DMS 273 (cell line): Measurements from ENCODE around the gene NDUFA9.

Source experiments
- DNase-seq: peaks from one replicate; lab custom pipeline; 2025; ENCODE audit not compliant: unreplicated experiment; lab: John Stamatoyannopoulos, UW

Gene NDUFA9

DNA sequence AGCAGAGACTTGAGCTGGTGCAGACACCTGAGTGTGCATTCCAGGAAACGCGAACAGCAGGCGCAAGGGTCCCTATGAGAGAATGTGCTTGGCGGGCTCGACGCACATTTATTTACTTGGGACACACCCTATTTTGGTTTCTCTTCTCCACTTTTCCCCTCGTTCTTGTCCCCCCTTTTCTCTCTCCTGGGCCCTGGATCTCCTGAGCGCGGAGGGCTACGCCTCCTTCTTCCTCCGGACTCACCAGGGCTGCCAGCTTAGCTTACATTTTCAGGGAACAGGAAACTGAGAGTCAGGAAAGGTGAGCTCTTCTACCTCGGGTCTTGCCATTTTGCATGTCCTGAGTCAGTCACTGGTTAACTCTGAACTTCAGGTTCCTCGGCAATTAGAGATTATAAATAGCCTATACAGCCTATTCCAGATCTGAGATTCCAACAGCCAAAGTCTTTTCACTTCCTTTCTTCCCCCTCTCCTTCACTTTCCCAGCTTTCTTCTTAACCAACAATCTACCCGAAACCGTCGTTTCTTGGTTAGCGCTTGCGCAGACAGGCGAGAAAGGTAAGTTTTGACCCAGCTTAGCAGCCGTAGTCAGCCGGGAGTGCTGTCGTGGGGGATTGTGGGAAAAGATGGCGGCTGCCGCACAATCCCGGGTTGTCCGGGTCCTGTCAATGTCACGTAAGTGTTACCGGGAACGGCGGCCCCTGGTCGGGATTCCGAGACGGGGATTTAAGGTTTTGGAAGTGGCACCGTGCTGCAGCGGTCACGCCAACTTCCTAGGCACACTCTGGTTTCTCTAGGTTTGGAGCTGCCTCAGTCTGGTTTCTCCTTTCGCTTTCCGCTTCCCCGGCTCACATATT lies at the start of gene NDUFA9, which contains the start of gene AKAP3:
Gene NDUFA9 (plus strand): TSS at position 614 of the 857 bp plus-strand sequence. CDS start 13 bp downstream, at position 627.
Gene AKAP3 (minus strand): TSS at position 551 of the 857 bp plus-strand sequence. CDS start 10,855 bp downstream, outside the sequence.
- peak; percentile 81 for DNase-seq

DNA sequence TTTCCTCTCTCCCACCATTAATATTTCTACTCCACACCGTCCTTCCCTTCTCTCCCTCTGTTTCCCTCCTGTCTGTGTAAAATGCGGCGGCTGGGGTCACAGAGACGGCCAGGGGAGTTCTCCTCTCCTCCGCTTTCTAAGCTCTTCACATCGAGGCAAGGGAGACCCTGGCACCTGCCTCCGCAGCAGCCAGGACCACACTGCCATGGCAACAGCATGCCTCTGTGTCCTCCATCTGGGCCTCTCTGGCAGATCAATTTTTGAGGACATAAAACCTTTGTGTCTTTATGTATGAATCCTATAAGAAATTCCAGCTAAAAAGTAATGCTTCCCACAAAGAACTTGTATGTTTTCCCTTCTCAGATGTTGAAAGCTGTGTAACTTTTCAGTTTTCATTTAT lies 45.5 kb upstream of the NDUFA9 start:
- DNase-seq: peak; percentile 3

DNA sequence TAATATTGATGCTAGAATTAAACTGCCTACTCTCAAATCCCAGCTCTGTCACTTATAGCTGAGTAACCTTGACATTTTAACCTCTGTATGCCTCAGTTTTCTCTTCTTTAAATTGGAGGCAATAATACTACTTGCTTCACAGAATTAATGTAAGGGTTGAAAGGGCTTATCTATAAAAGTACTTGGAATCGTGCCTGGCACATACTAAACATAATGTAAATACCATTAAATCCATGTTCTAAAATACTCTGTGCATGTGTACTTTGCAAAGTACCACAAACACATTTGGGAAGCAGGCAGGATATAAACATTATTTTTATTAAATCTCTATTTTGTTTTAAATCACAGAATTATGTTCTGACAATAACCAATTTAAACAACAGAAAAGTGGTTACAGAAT lies 45.0 kb upstream of the NDUFA9 start:
- DNase-seq: no peak

DNA sequence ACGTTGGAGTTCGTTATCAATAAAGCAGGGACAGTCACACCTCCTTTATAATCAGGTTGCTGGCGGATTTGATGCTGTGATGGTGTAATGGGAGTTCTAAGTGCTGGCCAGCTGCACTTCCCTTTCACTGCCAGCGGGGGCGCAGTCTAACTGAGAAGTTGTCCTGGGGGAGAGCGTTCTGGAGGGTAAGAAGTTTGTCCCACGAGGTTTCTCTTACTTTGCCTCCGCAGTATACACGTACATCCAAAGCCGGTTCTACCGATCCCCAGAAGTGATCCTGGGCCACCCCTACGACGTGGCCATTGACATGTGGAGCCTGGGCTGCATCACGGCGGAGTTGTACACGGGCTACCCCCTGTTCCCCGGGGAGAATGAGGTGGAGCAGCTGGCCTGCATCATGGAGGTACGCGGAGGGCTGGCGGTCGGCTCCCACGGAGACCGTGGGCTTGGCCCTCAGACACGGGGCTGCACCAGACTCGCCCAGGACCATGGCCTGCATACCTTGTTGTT lies 44.2 kb upstream of the NDUFA9 start:
- DNase-seq: peak; percentile 88

- DNase-seq: no peak
Observed at GRCh38 chr12:4607056-4607455, 41.9 kb upstream of the NDUFA9 start.

GRCh38 chr12:4609071-4609470 lies 39.8 kb upstream of the NDUFA9 start:
- DNase-seq: no peak

- DNase-seq: no peak
Observed at GRCh38 chr12:4610481-4610880, 38.4 kb upstream of the NDUFA9 start.

- DNase-seq: no peak
Observed at GRCh38 chr12:4615667-4616066, 33.2 kb upstream of the NDUFA9 start.

DNA sequence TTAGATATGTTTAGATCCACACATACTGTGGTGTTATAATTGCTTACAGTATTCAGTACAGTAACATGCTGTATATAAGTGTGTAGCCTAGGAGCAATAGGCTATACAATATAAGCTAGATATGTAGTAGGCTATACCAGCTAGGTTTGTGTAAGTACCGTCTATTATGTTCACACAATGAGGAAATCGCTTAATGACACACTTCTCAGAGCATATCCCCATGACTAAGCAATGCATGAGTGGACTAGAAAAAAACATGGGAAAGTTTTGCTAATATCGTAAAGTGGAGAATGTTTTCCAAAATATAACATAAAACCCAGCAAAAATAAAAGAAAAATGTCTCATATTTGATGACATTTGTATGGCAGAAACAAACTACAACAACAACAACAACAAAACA lies 27.4 kb upstream of the NDUFA9 start:
- no peak for DNase-seq

DNA sequence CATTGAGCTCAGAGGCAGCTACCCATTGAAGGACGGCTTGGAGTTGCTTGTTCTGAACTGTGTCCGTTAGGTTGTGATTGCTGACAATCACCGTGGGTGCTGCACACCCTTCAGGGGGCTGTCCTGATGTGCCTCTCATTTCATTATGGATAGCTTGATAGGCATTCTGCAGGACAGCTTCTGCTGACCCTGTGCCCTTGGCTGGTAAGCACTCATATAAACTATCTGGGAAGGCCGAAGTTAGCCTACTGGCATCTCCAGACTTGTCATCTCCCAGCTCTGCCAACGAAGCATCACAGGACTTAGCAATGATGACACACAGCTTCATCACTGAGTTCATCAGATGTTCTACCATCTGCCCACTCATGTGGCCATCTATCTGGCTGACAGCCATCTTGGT lies 22.4 kb upstream of the NDUFA9 start:
- no peak for DNase-seq

DNA sequence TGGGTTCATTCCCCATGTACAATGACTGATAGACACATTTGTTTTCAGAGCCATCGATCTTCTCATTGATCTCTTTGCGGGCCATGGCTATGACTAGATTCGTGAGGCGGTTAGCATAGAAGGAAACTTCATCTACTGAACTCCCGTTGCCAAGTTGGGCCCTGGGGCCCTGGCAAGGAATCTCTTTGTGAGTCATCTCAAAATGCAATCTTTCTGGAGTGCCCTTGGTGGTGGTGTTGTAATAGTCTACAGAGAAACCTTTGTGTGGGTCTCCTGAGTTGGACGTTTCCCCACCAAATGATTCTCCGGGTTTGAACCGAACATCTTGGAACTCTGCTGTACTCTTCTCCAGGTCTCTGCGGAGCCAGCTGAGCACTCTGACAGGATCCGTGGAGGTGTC lies 20.5 kb upstream of the NDUFA9 start:
- DNase-seq: no peak

- DNase-seq: no peak
Observed at GRCh38 chr12:4630262-4630661, 18.7 kb upstream of the NDUFA9 start.

DNA sequence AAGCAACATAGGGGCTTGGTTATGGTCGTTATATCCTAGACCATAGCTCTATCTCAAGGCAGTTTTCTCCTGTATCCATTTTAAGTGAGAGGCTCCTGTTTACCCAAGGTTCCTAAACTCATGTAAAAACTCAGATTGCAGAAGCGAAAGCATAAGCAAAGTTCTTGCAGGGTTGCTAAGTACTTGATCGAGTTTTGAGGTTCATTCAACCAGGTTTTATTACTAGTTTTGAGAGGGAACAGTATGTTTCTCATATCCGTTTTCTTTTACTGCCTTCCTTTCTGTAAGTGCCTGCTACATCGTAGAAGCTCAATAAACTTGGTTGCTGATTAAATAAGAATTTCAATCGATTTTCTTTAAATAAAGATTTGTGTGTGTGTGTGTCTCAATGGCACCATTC lies 5.2 kb upstream of the NDUFA9 start:
- DNase-seq: no peak

DNA sequence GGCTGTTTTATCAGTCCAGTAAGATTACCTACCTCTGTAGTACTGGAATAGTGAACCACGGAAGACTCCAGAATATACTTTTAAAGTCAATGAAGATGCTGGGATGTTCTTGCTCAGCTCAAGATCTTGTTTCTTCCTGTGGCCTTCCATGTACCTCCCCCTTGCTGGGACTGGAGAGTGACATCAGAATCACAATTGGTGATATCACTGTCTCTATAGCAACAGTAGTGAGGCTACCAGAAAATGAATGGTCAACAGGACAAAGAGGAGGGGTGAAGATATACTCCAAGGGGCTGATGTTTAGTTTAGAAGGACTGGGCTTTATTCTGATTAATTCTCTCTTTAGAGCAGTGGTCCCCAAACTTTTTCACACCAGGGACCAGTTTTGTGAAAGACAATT lies 3.9 kb upstream of the NDUFA9 start:
- no peak for DNase-seq

DNA sequence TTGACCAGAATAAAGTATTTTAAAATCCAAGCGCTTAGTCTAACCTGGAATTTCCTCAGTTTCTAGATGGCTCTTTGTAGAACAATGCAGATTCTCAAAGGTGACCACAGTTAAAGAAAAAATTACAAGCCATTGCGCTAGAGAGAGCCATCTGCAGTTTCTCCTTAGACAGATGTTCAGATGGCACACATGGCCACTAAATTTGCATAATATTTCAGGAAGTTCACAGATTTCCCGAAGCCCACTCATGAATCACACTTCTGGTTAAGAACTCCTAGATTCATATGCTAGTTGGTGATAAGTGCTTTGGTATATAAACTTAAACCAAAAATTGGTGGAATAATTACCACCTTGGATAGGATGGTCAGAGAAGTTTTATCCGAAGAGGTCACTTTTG lies 812 bp upstream of the NDUFA9 start:
- DNase-seq: peak; percentile 34

DNA sequence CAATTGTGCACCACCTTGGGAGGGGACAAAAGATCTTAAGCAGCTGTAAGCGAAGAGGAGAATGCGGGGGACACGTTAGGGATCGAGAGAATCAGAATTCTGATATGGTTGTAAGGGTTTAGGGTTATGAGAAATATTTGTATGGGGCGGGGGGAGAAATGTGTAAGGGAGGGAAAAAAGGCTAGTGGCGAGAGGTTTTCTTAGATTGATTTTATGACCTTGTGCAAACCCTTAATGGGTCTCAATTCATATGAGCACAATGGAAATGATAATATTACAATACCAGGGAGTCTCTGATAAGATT lies 396 bp downstream of the NDUFA9 start:
- no peak for DNase-seq

DNA sequence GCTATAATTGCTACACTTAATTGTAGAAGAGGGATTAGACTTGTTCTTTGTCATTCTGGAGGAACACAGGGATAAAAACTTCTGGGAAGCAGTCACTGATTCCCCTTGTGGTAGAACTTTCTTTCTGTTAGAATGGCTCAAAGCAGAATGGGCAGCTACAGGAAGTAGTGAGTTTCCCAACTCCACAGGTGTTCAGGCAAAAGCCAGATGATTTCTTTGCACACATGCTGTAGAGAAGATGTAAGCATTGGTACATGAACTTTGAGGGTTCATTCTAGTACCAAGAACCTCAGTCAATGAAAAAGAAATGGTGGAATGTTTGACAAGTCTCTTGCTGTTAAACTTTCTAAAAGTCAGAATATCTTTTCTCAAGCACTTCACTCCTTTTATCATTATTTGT lies 4.3 kb downstream of the NDUFA9 start:
- DNase-seq: no peak

DNA sequence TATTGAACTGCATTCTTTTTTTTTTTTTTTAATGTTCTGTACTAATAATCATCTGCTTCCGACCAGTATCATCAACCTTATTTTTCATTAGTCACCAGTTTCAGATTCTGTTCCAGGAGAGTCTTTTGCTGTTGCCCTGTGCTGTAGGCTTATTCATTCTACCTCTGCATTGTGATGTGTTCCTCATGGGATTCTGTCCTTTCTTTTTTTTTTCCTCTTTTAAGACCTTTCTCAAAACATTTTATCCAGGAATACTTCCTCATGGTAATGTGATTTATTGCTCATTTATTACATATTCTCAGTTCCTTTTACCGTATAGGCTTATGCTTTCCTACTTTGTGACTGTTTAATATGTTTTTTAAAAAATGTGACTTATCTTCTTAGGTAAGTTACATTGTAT lies 4.8 kb downstream of the NDUFA9 start:
- no peak for DNase-seq

GRCh38 chr12:4663971-4664505 lies 15.1 kb downstream of the NDUFA9 start:
- DNase-seq: no peak

- DNase-seq: no peak
Observed at GRCh38 chr12:4665236-4665635, 16.3 kb downstream of the NDUFA9 start.

- DNase-seq: no peak
Observed at GRCh38 chr12:4679711-4680110, 30.8 kb downstream of the NDUFA9 start.

GRCh38 chr12:4681732-4682131 lies 32.8 kb downstream of the NDUFA9 start:
- no peak for DNase-seq

GRCh38 chr12:4685317-4685716 lies 36.4 kb downstream of the NDUFA9 start:
- DNase-seq: no peak
